HL-60 (cell line): ENCODE results near the gene WNT3.

ENCODE experiments used
- DNase-seq, 2 experiments: peaks; one replicate each; pipeline ENCODE4 v3.0.0-alpha.2; 2010 to 2020; ENCODE audit warnings: low read depth in 1 of 2, low spot score in 1 of 2
- H3K27ac ChIP-seq: fragments of 250-450 bp; sonication (Bioruptor Pico); replicated peaks from 2 replicates; pipeline ENCODE4 v1.5.1; 2020; ENCODE audit warnings: mild to moderate bottlenecking, moderate library complexity
- H3K27me3 ChIP-seq: fragments of 250-450 bp; sonication (Bioruptor Pico); 2 replicates; pipeline ENCODE4 v1.5.1; 2021; ENCODE audit warnings: mild to moderate bottlenecking, moderate library complexity; ENCODE audit not compliant: insufficient read depth, poor library complexity, severe bottlenecking
- H3K4me3 ChIP-seq: replicated peaks from 2 replicates; pipeline ENCODE4 v1.5.1; 2011; ENCODE audit warnings: mild to moderate bottlenecking, control low read depth, low read length; ENCODE audit not compliant: insufficient read depth
- GABPA ChIP-seq: IDR thresholded peaks from 2 replicates; pipeline ENCODE4 v1.6.1; 2012; ENCODE audit warnings: low read depth
- POLR2AphosphoS5 ChIP-seq: IDR thresholded peaks from 2 replicates; pipeline ENCODE4 v1.6.1; 2012; ENCODE audit warnings: low read depth
- SPI1 ChIP-seq: IDR thresholded peaks from 2 replicates; pipeline ENCODE4 v1.6.1; 2012; ENCODE audit warnings: low read depth, mild to moderate bottlenecking, borderline replicate concordance
- TF ChIP-seq, protein P1 (sequence below): IDR thresholded peaks from 2 replicates; pipeline ENCODE4 v1.6.1; 2012; ENCODE audit warnings: low read depth; ENCODE audit not compliant: insufficient replicate concordance
- TF ChIP-seq, protein P2 (sequence below): IDR thresholded peaks from one replicate; pipeline ENCODE4 v1.5.1; 2011; ENCODE audit warnings: low read length, control low read depth, inconsistent platforms; ENCODE audit not compliant: insufficient read depth

The WNT3 gene

DNA sequence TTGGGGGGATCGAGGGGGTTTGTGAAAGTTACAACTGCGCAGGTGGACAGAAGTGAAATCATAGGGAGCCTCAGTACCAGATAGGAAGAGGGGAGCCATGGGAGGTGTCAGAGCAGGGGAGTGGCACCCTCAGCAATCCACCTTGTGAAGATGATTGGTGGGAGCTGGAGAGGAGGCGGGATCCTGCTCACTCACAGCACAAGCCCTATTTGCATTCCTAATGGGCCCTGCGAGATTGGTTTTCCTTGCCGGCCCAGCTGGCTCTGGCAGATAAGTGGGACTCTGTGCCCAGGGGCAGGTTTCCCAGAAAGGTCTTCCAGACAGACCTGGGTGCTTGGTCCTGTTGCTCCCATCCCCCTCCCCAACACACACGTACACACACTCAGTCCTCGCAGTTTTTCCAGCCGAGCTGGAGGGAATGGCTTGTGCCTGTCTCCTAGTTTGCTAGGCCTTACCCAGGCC lies 9.4 kb downstream of the WNT3 start:
- no peak for TF ChIP-seq GABPA
- TF ChIP-seq, protein P1, sequence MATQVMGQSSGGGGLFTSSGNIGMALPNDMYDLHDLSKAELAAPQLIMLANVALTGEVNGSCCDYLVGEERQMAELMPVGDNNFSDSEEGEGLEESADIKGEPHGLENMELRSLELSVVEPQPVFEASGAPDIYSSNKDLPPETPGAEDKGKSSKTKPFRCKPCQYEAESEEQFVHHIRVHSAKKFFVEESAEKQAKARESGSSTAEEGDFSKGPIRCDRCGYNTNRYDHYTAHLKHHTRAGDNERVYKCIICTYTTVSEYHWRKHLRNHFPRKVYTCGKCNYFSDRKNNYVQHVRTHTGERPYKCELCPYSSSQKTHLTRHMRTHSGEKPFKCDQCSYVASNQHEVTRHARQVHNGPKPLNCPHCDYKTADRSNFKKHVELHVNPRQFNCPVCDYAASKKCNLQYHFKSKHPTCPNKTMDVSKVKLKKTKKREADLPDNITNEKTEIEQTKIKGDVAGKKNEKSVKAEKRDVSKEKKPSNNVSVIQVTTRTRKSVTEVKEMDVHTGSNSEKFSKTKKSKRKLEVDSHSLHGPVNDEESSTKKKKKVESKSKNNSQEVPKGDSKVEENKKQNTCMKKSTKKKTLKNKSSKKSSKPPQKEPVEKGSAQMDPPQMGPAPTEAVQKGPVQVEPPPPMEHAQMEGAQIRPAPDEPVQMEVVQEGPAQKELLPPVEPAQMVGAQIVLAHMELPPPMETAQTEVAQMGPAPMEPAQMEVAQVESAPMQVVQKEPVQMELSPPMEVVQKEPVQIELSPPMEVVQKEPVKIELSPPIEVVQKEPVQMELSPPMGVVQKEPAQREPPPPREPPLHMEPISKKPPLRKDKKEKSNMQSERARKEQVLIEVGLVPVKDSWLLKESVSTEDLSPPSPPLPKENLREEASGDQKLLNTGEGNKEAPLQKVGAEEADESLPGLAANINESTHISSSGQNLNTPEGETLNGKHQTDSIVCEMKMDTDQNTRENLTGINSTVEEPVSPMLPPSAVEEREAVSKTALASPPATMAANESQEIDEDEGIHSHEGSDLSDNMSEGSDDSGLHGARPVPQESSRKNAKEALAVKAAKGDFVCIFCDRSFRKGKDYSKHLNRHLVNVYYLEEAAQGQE, result no peak
- no peak for TF ChIP-seq POLR2AphosphoS5
- TF ChIP-seq SPI1, result no peak
- TF ChIP-seq, protein P2, sequence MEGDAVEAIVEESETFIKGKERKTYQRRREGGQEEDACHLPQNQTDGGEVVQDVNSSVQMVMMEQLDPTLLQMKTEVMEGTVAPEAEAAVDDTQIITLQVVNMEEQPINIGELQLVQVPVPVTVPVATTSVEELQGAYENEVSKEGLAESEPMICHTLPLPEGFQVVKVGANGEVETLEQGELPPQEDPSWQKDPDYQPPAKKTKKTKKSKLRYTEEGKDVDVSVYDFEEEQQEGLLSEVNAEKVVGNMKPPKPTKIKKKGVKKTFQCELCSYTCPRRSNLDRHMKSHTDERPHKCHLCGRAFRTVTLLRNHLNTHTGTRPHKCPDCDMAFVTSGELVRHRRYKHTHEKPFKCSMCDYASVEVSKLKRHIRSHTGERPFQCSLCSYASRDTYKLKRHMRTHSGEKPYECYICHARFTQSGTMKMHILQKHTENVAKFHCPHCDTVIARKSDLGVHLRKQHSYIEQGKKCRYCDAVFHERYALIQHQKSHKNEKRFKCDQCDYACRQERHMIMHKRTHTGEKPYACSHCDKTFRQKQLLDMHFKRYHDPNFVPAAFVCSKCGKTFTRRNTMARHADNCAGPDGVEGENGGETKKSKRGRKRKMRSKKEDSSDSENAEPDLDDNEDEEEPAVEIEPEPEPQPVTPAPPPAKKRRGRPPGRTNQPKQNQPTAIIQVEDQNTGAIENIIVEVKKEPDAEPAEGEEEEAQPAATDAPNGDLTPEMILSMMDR, result no peak
- Histone ChIP-seq H3K4me3 (no peak overlapping the region), H3K27ac (no peak overlapping the region), H3K27me3 (no peaks in the 10 kb centered on the region)
- no peak for DNase-seq

DNA sequence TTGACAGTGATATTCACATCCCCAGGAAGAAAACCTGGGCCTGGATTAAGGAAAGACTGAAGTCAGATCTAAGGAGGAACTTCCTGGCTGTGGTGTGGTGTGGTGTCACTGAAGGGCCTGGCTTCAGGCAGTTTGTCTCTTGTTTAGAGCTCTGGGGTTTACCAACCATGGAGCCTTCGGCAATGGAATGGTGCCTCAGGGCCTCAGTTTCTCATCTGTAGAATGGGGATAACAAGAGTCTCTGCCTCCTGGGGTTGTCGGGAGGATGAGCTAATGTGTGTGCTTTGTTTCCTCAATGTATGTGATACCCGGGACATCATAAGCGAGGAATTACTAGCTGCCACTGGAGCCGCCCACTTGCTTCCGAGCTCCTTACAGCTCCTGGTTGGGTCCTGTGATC lies 12.7 kb downstream of the WNT3 start:
- no peak for DNase-seq
- no peaks in the 10 kb centered on the region for H3K27me3 ChIP-seq
- H3K27ac ChIP-seq, result no peak overlapping the region
- TF ChIP-seq, protein P1, result no peak
- H3K4me3 ChIP-seq, result no peak overlapping the region

DNA sequence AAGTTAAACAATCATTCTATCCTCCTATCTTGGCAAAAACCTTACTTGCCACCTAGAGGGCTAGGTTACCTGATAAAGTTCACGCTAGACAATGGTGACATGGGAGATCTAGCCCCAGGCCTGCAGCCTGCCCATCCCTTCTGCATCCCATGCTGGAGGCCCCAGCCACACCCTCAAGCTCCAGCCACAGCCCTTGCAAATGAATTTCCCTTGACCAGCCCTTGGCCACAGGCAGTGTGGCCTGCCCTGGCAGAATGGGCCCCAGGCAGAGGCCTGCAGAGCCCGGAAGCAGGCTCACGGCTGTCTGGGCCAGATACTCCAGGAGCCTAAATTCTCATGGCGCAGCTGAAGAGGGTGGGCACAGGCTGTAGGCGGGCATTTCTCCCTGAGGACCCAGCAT lies 14.9 kb downstream of the WNT3 start:
- no peaks in the 10 kb centered on the region for H3K27me3 ChIP-seq
- no peak for TF ChIP-seq GABPA
- TF ChIP-seq, protein P1, result no peak
- TF ChIP-seq, protein P2, result no peak
- no peak for TF ChIP-seq SPI1
- no peak for TF ChIP-seq POLR2AphosphoS5
- no peak overlapping the region for H3K27ac ChIP-seq
- DNase-seq, result no peak
- H3K4me3 ChIP-seq, result no peak overlapping the region

DNA sequence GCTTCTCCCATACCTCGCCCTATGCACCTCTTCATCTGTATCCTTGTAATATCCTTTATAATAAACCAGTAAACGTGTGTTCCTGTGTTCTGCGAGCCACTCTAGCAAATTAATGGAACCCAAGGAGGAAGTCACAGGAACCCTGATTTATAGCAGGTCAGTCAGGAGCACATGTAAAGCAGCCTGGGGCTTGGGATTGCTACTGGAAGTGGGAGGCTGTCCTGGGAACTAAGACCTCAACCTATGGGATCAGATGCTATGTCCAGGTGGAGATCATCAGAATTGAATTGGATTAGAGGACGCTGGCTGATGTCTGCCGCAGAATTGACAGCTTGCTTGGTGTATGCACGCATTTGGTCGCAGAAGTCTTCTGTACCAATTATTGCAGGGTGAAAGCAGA lies 15.7 kb downstream of the WNT3 start:
- H3K27me3 ChIP-seq, result no peaks in the 10 kb centered on the region
- H3K27ac ChIP-seq, result no peak overlapping the region
- no peak for DNase-seq
- no peak overlapping the region for H3K4me3 ChIP-seq
- TF ChIP-seq GABPA (no peak), SPI1 (no peak), POLR2AphosphoS5 (no peak)
- TF ChIP-seq, protein P2, result no peak
- TF ChIP-seq, protein P1, result no peak
